Mesenchymal stem cell (in vitro differentiated cells and primary cell): ENCODE data around the gene QARS1.

ENCODE experiments used
- DNase-seq: peaks from one replicate; pipeline ENCODE4 v3.0.0-alpha.2; 2013
- H2AFZ ChIP-seq: one replicate; pipeline ENCODE4 v1.6.1; 2013; ENCODE audit warnings: low read depth, mild to moderate bottlenecking, control low read depth, inconsistent platforms, low read length, moderate library complexity
- H2AK5ac ChIP-seq: 2 replicates; pipeline ENCODE4 v1.6.1; 2013; ENCODE audit warnings: low read length, moderate library complexity, mild to moderate bottlenecking, inconsistent platforms; ENCODE audit not compliant: severe bottlenecking
- H2BK120ac ChIP-seq: one replicate; pipeline ENCODE4 v1.6.1; 2013; ENCODE audit warnings: low read depth, mild to moderate bottlenecking, inconsistent platforms, low read length, moderate library complexity
- H2BK12ac ChIP-seq, 2 experiments: one replicate each; pipeline ENCODE4 v1.6.1; 2013; ENCODE audit warnings: inconsistent platforms in 2 of 2, low read length in 2 of 2, mild to moderate bottlenecking in 2 of 2, moderate library complexity in 2 of 2, control low read depth in 1 of 2
- H2BK15ac ChIP-seq: one replicate; pipeline ENCODE4 v1.6.1; 2013; ENCODE audit warnings: mild to moderate bottlenecking, low read depth, inconsistent platforms; ENCODE audit not compliant: poor library complexity, severe bottlenecking
- H2BK5ac ChIP-seq: 2 replicates; pipeline ENCODE4 v1.6.1; 2013; ENCODE audit warnings: low read depth, mild to moderate bottlenecking, low read length, control low read depth, inconsistent platforms; ENCODE audit not compliant: poor library complexity, severe bottlenecking
- H3K14ac ChIP-seq, 2 experiments: one replicate each; pipeline ENCODE4 v1.6.1; 2013; ENCODE audit warnings: inconsistent platforms in 2 of 2, low read length in 2 of 2, control low read depth in 1 of 2, mild to moderate bottlenecking in 1 of 2, moderate library complexity in 1 of 2
- H3K18ac ChIP-seq, 2 experiments: one replicate each; pipeline ENCODE4 v1.6.1; 2013; ENCODE audit warnings: inconsistent platforms in 2 of 2, low read length in 2 of 2, control low read depth in 1 of 2, low read depth in 1 of 2, mild to moderate bottlenecking in 1 of 2
- H3K23ac ChIP-seq, 2 experiments: one replicate each; pipeline ENCODE4 v1.6.1; 2013; ENCODE audit warnings: inconsistent platforms in 2 of 2, low read length in 2 of 2, mild to moderate bottlenecking in 2 of 2, moderate library complexity in 2 of 2, control low read depth in 1 of 2
- H3K27ac ChIP-seq: 2 replicates; pipeline ENCODE4 v1.5.1; 2013; ENCODE audit warnings: mild to moderate bottlenecking, moderate library complexity, low read length, control low read depth, inconsistent platforms; ENCODE audit not compliant: poor library complexity, severe bottlenecking
- H3K27me3 ChIP-seq, 2 experiments: 2 replicates each; pipeline versions ENCODE4 v1.6.1 to v1.7.0; 2013; ENCODE audit warnings: low read length in 2 of 2, mild to moderate bottlenecking in 2 of 2, moderate library complexity in 2 of 2, control low read depth in 1 of 2, inconsistent platforms in 1 of 2; ENCODE audit not compliant: control insufficient read depth in 1 of 2, insufficient read depth in 1 of 2
- H3K36me3 ChIP-seq, 2 experiments: 2 replicates each; pipeline versions ENCODE4 v1.6.1 to v1.7.0; 2013; ENCODE audit warnings: low read length in 2 of 2, control low read depth in 1 of 2, inconsistent platforms in 1 of 2, low read depth in 1 of 2, mild to moderate bottlenecking in 1 of 2; ENCODE audit not compliant: insufficient read depth in 2 of 2, control insufficient read depth in 1 of 2
- H3K4ac ChIP-seq, 2 experiments: one replicate each; pipeline ENCODE4 v1.6.1; 2013; ENCODE audit warnings: inconsistent platforms in 2 of 2, low read length in 2 of 2, mild to moderate bottlenecking in 2 of 2, moderate library complexity in 2 of 2, control low read depth in 1 of 2, low read depth in 1 of 2
- H3K4me1 ChIP-seq: 2 replicates; pipeline ENCODE4 v1.6.1; 2013; ENCODE audit warnings: low read depth, low read length, control low read depth; ENCODE audit not compliant: control insufficient read depth, insufficient read depth
- H3K4me2 ChIP-seq: 2 replicates; pipeline ENCODE4 v1.6.1; 2013; ENCODE audit warnings: low read length, mild to moderate bottlenecking, inconsistent platforms; ENCODE audit not compliant: poor library complexity, severe bottlenecking
- H3K4me3 ChIP-seq, 2 experiments: 2 replicates each; pipeline versions ENCODE4 v1.5.1 to v1.7.0; 2013; ENCODE audit warnings: low read length in 2 of 2, mild to moderate bottlenecking in 2 of 2, control low read depth in 1 of 2, low read depth in 1 of 2; ENCODE audit not compliant: insufficient read depth in 1 of 2
- H3K79me1 ChIP-seq: replicated peaks from 2 replicates; pipeline ENCODE4 v1.6.1; 2013; ENCODE audit warnings: mild to moderate bottlenecking, control low read depth, low read length, inconsistent platforms; ENCODE audit not compliant: poor library complexity, severe bottlenecking
- H3K9ac ChIP-seq: 2 replicates; pipeline ENCODE4 v1.7.0; 2013; ENCODE audit warnings: mild to moderate bottlenecking, low read length, moderate library complexity
- H3K9me3 ChIP-seq: 2 replicates; pipeline ENCODE4 v1.7.0; 2013; ENCODE audit warnings: mild to moderate bottlenecking, low read length; ENCODE audit not compliant: control insufficient read depth
- H4K8ac ChIP-seq: one replicate; pipeline ENCODE4 v1.6.1; 2013; ENCODE audit warnings: inconsistent platforms, mild to moderate bottlenecking, low read length, moderate library complexity
- H4K91ac ChIP-seq: one replicate; pipeline ENCODE4 v1.6.1; 2013; ENCODE audit warnings: mild to moderate bottlenecking, low read length, inconsistent platforms
- WGBS: methylation state at CpG from one replicate; pipeline ENCODE4 v1.1.7; 2013; ENCODE audit warnings: mixed read lengths; 5-methylcytosine and 5-hydroxymethylcytosine counted together

QARS1 gene

GRCh38 chr3:49120096-49120437, 15.5 kb upstream of the QARS1 start:
- peak overlapping the region; percentile 84 for H3K4me2 ChIP-seq
- no peak overlapping the region for H2BK5ac ChIP-seq
- H3K23ac ChIP-seq: no peak overlapping the region
- peak overlapping the region; percentile 83 to 84 for H3K4me3 ChIP-seq
- no peaks in the 10 kb centered on the region for H3K9me3 ChIP-seq
- H2BK12ac ChIP-seq: peak overlapping the region in 1 of 2 experiments; percentile 18
- peak overlapping the region; percentile 90 for H4K91ac ChIP-seq
- H2AK5ac ChIP-seq: peak overlapping the region; percentile 50
- DNase-seq: peak; percentile 23
- H3K27me3 ChIP-seq: no peaks in the 10 kb centered on the region
- WGBS: 0% methylated on average over 9 of the region's 9 CpGs
- H3K14ac ChIP-seq: peak overlapping the region in 1 of 2 experiments; percentile 99
- peaks cover 12% of the 10 kb centered on the region for H3K4me1 ChIP-seq
- H3K36me3 ChIP-seq: peaks cover 80 to 83% of the 10 kb centered on the region in 2 experiments
- H2AFZ ChIP-seq: peak overlapping the region; percentile 69
- no peak overlapping the region for H2BK15ac ChIP-seq
- peak overlapping the region; percentile 71 to 98 for H3K4ac ChIP-seq
- peaks cover 44% of the 10 kb centered on the region for H3K79me1 ChIP-seq
- H3K9ac ChIP-seq: peak overlapping the region; percentile 96
- H2BK120ac ChIP-seq: no peak overlapping the region
- H3K27ac ChIP-seq: peak overlapping the region; percentile 78
- peak overlapping the region; percentile 88 for H4K8ac ChIP-seq
- peak overlapping the region; percentile 85 to 100 for H3K18ac ChIP-seq

GRCh38 chr3:49119439-49119838, 14.9 kb upstream of the QARS1 start:
- 80% methylated on average over 2 of the region's 3 CpGs for WGBS
- Histone ChIP-seq H3K36me3 (peaks cover 80 to 83% of the 10 kb centered on the region in 2 experiments), H3K9me3 (no peaks in the 10 kb centered on the region), H3K27me3 (no peaks in the 10 kb centered on the region), H3K4me1 (peaks cover 12% of the 10 kb centered on the region), H4K91ac (no peak overlapping the region), H3K23ac (no peak overlapping the region), H4K8ac (peak overlapping the region; percentile 38), H3K18ac (no peak overlapping the region), H2BK12ac (no peak overlapping the region), H2AFZ (no peak overlapping the region), H3K4me3 (peak overlapping the region in 1 of 2 experiments; percentile 84), H3K79me1 (peaks cover 42% of the 10 kb centered on the region), H2AK5ac (no peak overlapping the region), H2BK15ac (no peak overlapping the region), H3K27ac (no peak overlapping the region), H2BK5ac (no peak overlapping the region), H2BK120ac (no peak overlapping the region), H3K14ac (no peak overlapping the region), H3K9ac (peak overlapping the region; percentile 96), H3K4me2 (peak overlapping the region; percentile 84), H3K4ac (peak overlapping the region in 1 of 2 experiments; percentile 9)
- DNase-seq: peak; percentile 31

- no peak overlapping the region for H3K27ac ChIP-seq
- H3K79me1 ChIP-seq: peaks cover 42% of the 10 kb centered on the region
- H3K4me2 ChIP-seq: no peak overlapping the region
- no peak overlapping the region for H2BK15ac ChIP-seq
- H3K36me3 ChIP-seq: peaks cover 80 to 83% of the 10 kb centered on the region in 2 experiments
- no peak overlapping the region for H3K23ac ChIP-seq
- no peak overlapping the region for H3K18ac ChIP-seq
- H4K91ac ChIP-seq: no peak overlapping the region
- no peak overlapping the region for H3K14ac ChIP-seq
- no peak overlapping the region for H4K8ac ChIP-seq
- H2BK12ac ChIP-seq: no peak overlapping the region
- peaks cover 12% of the 10 kb centered on the region for H3K4me1 ChIP-seq
- H3K4me3 ChIP-seq: peak overlapping the region in 1 of 2 experiments; percentile 84
- H2AFZ ChIP-seq: no peak overlapping the region
- H2AK5ac ChIP-seq: no peak overlapping the region
- H3K4ac ChIP-seq: no peak overlapping the region
- no peak overlapping the region for H2BK120ac ChIP-seq
- H2BK5ac ChIP-seq: no peak overlapping the region
- H3K27me3 ChIP-seq: no peaks in the 10 kb centered on the region
- 98% methylated on average over 10 of the region's 10 CpGs for WGBS
- DNase-seq: peak; percentile 4
- no peaks in the 10 kb centered on the region for H3K9me3 ChIP-seq
- H3K9ac ChIP-seq: peak overlapping the region; percentile 96
Measured at GRCh38 chr3:49119036-49119435, 14.5 kb upstream of the QARS1 start.

- 94% methylated on average over 14 of the region's 14 CpGs for WGBS
- Histone ChIP-seq H3K9ac (no peak overlapping the region), H3K36me3 (peaks cover 97 to 98% of the 10 kb centered on the region in 2 experiments), H3K79me1 (peaks cover 45% of the 10 kb centered on the region), H3K27me3 (no peaks in the 10 kb centered on the region), H3K14ac (no peak overlapping the region), H3K23ac (no peak overlapping the region), H2AFZ (no peak overlapping the region), H2BK12ac (no peak overlapping the region), H3K9me3 (no peaks in the 10 kb centered on the region), H3K4me1 (no peaks in the 10 kb centered on the region), H4K8ac (no peak overlapping the region), H4K91ac (no peak overlapping the region), H3K4me3 (no peak overlapping the region), H3K27ac (no peak overlapping the region), H2BK5ac (no peak overlapping the region), H2AK5ac (no peak overlapping the region), H3K4me2 (no peak overlapping the region), H2BK15ac (no peak overlapping the region), H3K18ac (no peak overlapping the region), H3K4ac (no peak overlapping the region), H2BK120ac (no peak overlapping the region)
- no peak for DNase-seq
Measured at GRCh38 chr3:49112262-49112661, 7.7 kb upstream of the QARS1 start.
